Activated CD4-positive, alpha-beta T cell treated with anti-CD3 and anti-CD28 coated beads for 4 hours (primary cell): ENCODE data around the gene KRI1.
"Not testable (repeated sequence)": the region's sequence is repeated elsewhere in the genome, so short reads cannot be mapped to it uniquely, and the experiment has no call there.

Experiments
- DNase-seq, 2 donors: peaks; one replicate each; pipeline ENCODE4 v3.0.0-alpha.2; 2020

Gene KRI1

GRCh38 chr19:10548746-10549276 is 17.0 kb downstream of the KRI1 start:
- DNase-seq = no peak

GRCh38 chr19:10546817-10547216 is 19.0 kb downstream of the KRI1 start:
- DNase-seq = no peak

GRCh38 chr19:10544753-10545251 is 21.0 kb downstream of the KRI1 start:
- no peak for DNase-seq

GRCh38 chr19:10544242-10544752 is 21.5 kb downstream of the KRI1 start:
- DNase-seq = peak in 1 of 2 donors; percentile 8

GRCh38 chr19:10543420-10544241 is 22.2 kb downstream of the KRI1 start, which contains the start of gene ATG4D:
TSS of gene ATG4D (plus strand) at chr19:10543904. CDS start at chr19:10544091, 187 bp downstream.
- peak; percentile 75 to 78 for DNase-seq

GRCh38 chr19:10543059-10543419 is 22.8 kb downstream of the KRI1 start:
- DNase-seq = no peak

- DNase-seq = not testable (repeated sequence)
Observed at GRCh38 chr19:10539016-10539415, 26.8 kb downstream of the KRI1 start.

- no peak for DNase-seq
Observed at GRCh38 chr19:10538204-10538983, 27.4 kb downstream of the KRI1 start.

- no peak for DNase-seq
Observed at GRCh38 chr19:10537668-10538067, 28.1 kb downstream of the KRI1 start.

GRCh38 chr19:10535613-10536012 is 30.2 kb downstream of the KRI1 start:
- DNase-seq = no peak

- no peak for DNase-seq
Observed at GRCh38 chr19:10533646-10534386, 32.0 kb downstream of the KRI1 start.

GRCh38 chr19:10532457-10532856 is 33.4 kb downstream of the KRI1 start:
- DNase-seq = no peak

GRCh38 chr19:10526887-10527286 is 38.9 kb downstream of the KRI1 start:
- DNase-seq = not testable (repeated sequence)

- DNase-seq = no peak
Observed at GRCh38 chr19:10525636-10526035, 40.2 kb downstream of the KRI1 start.

- no peak for DNase-seq
Observed at GRCh38 chr19:10523135-10523636, 42.6 kb downstream of the KRI1 start.

- DNase-seq = no peak
Observed at GRCh38 chr19:10521461-10522171, 44.2 kb downstream of the KRI1 start.

GRCh38 chr19:10520652-10521318 is 45.0 kb downstream of the KRI1 start:
- no peak for DNase-seq

GRCh38 chr19:10519421-10519820 is 46.4 kb downstream of the KRI1 start:
- no peak for DNase-seq

- DNase-seq = no peak
Observed at GRCh38 chr19:10518444-10519361, 47.1 kb downstream of the KRI1 start.
